ENCODE data around the gene PAQR8.
"Not testable (repeated sequence)": the region's sequence is repeated elsewhere in the genome, so short reads cannot be mapped to it uniquely, and the experiment has no call there.

DNA sequence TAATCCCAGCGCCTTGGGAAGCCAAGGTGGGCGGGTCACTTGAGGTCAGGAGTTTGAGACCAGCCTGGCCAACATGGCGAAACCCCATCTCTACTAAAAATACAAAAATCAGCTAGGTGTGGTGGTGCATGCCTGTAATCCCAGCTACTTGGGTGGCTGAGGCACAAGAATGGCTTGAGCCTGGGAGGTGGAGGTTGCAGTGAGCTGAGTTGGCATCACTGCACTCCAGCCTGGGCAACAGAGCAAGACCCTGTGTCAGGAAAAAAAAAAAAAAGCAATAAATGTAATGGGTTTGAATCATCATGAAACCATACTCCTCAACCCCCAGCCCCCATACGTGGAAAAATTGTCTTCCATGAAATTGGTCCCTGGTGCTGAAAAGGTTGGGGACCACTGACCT lies 26.2 kb downstream of the PAQR8 start:
- not testable (repeated sequence) for TF ChIP-seq CTCF (IDR thresholded peaks at IDR 0.05; ENCODE audit: low read depth, low read length); EZH2phosphoT487 (IDR thresholded peaks at IDR 0.05; ENCODE audit: low read depth)
